Stimulated activated CD4-positive, alpha-beta T cell treated with anti-CD3 and anti-CD28 coated beads, Interleukin-15, amount 100 ng/mL, for 24 hours (primary cell): Measurements from ENCODE around the gene USP9X.
A peak's percentile ranks its signal among the peaks of the same experiment; 100 is the strongest.
"Not testable (repeated sequence)": the region's sequence is repeated elsewhere in the genome, so short reads cannot be mapped to it uniquely, and the experiment has no call there.

Experiments
- DNase-seq: peaks from one replicate; pipeline ENCODE4 v3.0.0-alpha.2; 2020

USP9X gene, protein sequence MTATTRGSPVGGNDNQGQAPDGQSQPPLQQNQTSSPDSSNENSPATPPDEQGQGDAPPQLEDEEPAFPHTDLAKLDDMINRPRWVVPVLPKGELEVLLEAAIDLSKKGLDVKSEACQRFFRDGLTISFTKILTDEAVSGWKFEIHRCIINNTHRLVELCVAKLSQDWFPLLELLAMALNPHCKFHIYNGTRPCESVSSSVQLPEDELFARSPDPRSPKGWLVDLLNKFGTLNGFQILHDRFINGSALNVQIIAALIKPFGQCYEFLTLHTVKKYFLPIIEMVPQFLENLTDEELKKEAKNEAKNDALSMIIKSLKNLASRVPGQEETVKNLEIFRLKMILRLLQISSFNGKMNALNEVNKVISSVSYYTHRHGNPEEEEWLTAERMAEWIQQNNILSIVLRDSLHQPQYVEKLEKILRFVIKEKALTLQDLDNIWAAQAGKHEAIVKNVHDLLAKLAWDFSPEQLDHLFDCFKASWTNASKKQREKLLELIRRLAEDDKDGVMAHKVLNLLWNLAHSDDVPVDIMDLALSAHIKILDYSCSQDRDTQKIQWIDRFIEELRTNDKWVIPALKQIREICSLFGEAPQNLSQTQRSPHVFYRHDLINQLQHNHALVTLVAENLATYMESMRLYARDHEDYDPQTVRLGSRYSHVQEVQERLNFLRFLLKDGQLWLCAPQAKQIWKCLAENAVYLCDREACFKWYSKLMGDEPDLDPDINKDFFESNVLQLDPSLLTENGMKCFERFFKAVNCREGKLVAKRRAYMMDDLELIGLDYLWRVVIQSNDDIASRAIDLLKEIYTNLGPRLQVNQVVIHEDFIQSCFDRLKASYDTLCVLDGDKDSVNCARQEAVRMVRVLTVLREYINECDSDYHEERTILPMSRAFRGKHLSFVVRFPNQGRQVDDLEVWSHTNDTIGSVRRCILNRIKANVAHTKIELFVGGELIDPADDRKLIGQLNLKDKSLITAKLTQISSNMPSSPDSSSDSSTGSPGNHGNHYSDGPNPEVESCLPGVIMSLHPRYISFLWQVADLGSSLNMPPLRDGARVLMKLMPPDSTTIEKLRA (N-terminal part only)

GRCh38 chrX:41084893-41085511 is at the start of gene USP9X:
Gene USP9X, plus strand, starts transcription at chrX:41085445. Its CDS starts 38,184 bp downstream, at chrX:41123629.
- DNase-seq = peak; percentile 86

DNA sequence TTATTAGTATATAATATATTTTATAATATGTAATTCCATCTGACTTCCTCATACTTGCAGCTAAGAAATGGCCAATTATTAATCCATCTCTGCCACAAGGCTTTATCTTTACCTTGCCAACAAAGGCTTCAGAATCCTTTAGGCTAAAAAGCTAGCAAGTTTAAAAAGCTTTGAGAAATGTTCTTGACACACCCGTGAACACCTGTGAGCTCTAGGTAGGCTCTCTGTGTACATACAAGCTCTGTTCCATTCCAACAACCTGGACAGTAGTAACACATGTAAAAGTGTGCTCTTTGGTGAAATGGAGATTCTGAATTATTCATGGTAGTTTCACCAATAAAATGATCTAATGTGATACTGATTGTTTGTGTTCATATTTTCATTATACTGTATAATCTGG is 49.7 kb upstream of the USP9X start:
- DNase-seq = no peak

DNA sequence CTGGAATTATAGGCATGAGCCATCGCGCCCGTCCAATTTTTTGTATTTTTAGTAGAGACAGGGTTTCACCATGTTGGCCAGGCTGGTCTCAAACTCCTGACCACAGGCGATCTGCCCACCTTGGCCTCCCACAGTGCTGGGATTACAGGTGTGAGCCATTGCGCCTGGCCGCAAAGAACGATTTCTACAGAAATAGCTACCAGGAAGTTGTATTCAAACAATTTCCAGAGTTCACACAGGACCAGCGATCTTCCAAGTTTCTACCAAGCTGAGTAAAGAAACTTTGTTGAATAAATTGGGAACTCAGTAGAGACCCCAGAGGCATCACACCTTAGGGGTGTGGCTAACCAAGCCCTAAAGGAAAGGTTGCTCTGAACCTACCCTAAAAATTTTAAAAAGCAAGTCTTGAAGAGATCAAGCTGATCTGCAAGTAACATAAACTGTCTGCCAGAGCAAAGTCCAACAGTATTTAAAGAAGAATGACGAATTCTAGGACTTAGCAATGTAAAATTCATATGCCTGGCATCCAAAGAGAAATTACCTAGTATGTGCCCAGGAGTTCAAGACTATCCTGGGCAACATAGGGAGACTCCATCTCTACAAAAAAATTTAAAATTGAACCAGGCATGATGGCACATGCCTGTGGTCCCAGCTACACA is 48.4 kb upstream of the USP9X start:
- DNase-seq = no peak

- DNase-seq = no peak
Observed at GRCh38 chrX:41043196-41043595, 42.0 kb upstream of the USP9X start.

GRCh38 chrX:41043674-41044345 is 41.4 kb upstream of the USP9X start:
- DNase-seq = no peak

GRCh38 chrX:41045960-41046567 is 39.2 kb upstream of the USP9X start:
- no peak for DNase-seq

- DNase-seq = no peak
Observed at GRCh38 chrX:41047878-41048534, 37.2 kb upstream of the USP9X start.

DNA sequence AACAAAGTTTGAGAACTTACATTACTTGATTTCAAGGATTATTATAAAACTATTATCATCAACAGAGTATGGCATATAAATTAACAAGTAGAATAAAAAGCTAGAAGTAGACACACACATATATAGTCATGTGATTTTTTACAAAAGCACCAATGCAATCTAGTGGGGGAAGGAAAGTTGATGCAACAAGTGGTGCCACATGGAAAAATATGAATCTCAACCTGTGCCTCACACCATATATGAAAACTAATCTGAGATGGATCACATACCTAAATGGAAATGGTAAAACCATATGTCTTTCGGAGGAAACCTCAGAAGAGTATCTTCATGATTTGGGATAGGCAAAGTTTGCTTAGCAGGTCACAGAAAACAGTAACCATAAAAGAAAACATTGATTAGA is 34.9 kb upstream of the USP9X start:
- DNase-seq = no peak

- DNase-seq = no peak
Observed at GRCh38 chrX:41051288-41051687, 34.0 kb upstream of the USP9X start.

DNA sequence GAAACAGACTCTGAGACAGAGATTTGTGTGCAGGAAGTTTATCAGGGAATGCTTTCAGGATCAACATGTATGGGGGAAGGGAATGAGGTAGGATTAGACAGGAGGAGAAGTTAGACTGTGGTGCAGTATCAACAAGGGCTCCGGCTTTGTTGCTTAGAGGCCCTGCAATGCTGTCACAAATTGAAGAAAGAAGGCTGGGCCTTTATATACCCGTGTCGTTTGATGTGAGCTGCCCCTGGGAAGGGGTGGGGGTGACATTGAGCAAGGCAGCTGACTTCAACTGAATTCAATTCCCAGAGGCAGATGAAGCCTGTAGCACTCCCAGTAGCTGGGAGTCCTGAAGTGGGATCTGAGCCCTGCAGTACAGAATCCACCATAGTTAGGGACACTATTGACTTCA is 29.5 kb upstream of the USP9X start:
- DNase-seq = no peak

GRCh38 chrX:41063276-41063675 is 22.0 kb upstream of the USP9X start:
- not testable (repeated sequence) for DNase-seq

DNA sequence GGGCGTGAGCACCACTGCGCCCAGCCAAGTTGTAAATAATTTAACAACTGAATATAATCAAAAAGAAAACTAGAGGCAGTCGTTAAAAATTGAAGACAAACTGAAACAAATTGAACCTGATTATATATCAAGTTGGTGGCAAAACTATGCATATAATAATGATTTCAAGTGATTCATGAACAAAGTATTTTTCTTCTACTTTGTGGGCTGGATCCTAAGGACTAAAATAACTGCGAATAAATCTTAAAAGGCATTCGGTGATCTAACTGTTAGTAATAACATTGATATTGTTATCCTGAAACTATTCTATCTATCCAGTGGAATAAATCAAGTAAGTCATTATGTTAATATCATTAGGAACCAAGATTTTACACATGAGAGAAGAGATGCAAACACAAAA is 21.2 kb upstream of the USP9X start:
- no peak for DNase-seq

- no peak for DNase-seq
Observed at GRCh38 chrX:41066391-41066790, 18.9 kb upstream of the USP9X start.

DNA sequence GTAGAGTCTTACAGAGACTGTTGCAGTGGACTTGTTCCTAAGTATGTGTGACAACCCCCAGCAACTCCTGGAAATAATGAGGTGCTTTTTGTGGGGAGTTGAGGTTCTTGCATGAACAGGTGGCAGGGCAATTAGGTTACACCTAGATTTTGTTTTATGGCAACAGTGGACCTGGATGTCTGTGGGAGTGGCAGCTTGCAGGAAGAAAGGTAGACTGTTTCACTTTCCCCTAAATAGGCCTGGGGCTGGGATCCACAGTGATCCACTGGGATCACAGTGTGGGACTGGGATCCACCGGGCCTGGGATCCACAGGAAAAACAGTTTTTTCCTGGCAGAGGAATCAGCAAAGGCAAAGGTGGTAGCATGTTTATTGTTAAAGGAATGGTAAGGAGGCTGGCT is 18.3 kb upstream of the USP9X start:
- DNase-seq = no peak

GRCh38 chrX:41067721-41068120 is 17.5 kb upstream of the USP9X start:
- no peak for DNase-seq

GRCh38 chrX:41076742-41077141 is 8.5 kb upstream of the USP9X start:
- DNase-seq = no peak

DNA sequence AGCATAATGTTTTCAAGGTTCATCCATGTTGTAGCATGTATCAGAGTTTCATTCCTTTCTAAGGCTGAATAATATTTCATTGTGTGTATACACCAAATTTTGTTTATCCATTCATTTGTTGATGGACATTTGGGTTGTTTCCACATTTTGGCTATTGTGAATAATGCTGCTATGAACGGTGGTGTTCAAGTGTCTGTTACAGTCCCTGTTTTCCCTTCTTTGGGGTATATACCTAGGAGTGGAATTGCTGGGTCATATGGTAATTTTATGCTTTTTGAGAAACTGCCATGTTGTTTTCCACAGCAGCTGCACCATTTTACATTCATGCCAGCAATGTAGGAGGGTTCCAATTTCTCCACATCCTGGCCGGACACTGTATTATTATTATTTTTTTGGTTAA is 3.4 kb upstream of the USP9X start:
- no peak for DNase-seq

DNA sequence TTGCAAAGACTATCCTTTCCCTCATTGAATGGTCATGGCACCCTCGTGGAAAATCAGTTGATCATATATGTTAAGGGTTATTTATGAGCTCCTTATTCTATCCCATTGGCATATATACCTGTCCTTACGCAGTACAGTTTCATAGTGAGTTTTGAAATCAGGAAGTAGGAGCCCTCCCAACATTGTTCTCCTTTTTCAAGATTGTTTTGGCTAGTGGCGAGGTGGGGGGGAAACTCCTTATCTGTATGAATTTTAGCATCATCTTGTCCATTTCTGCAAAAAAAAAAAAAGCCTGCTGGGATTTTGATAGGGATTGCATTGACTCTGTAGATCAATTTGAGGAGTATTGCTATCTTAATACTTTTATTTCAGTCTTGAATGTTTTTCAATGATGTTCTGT is 2.5 kb upstream of the USP9X start:
- no peak for DNase-seq

DNA sequence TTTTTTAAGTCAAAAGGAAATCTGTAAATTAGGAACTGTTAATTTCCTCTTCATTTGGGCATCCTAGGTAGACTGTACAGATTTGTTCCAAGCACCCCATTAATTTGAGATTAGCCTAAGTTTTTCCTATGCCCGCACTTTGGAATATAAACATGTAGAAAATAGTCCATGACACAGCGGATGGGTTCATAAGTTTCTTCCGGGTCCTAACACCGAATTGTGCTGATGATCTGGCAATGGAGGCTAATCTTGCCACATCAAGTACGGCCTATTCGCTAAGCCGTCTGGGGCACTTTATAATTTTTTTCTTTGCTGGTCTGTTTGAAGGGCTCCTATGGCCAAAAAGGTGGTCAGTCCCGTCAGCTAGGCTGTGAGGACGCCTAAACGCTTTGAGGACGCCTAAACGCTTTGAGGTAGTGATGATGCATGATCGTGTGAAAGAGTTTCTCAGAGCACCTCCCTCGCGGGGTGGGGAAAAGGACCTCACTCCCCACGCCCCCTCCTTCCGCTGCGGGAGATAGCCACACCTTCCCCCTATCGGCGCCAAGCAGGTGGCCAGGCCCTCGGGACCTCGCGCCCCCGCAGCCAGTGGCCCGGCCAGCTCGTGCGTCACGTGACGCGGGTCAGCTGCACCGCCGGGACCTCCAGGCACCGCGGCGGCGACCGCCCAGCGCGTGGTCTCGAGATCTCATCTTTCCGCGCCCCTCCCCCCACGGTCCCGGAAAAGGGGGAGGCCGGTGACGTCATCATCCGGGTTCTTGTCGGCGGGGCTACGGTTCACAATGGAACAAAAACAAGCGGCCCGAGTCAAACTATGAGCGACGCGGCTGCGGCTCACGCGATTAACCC is 977 bp upstream of the USP9X start:
- peak; percentile 95 for DNase-seq

- DNase-seq = peak; percentile 59
Observed at GRCh38 chrX:41085512-41085877, 250 bp downstream of the USP9X start.
